Glomerular visceral epithelial cell (primary cell): ENCODE data around the gene FGGY.
A peak's percentile ranks its signal among the peaks of the same experiment; 100 is the strongest.
"Not testable (repeated sequence)": the region's sequence is repeated elsewhere in the genome, so short reads cannot be mapped to it uniquely, and the experiment has no call there.

Experiments used
- DNase-seq: peaks from one replicate; pipeline ENCODE4 v3.0.0-alpha.2; 2016; ENCODE audit errors: extremely low spot score

Gene FGGY, protein sequence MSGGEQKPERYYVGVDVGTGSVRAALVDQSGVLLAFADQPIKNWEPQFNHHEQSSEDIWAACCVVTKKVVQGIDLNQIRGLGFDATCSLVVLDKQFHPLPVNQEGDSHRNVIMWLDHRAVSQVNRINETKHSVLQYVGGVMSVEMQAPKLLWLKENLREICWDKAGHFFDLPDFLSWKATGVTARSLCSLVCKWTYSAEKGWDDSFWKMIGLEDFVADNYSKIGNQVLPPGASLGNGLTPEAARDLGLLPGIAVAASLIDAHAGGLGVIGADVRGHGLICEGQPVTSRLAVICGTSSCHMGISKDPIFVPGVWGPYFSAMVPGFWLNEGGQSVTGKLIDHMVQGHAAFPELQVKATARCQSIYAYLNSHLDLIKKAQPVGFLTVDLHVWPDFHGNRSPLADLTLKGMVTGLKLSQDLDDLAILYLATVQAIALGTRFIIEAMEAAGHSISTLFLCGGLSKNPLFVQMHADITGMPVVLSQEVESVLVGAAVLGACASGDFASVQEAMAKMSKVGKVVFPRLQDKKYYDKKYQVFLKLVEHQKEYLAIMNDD

DNA sequence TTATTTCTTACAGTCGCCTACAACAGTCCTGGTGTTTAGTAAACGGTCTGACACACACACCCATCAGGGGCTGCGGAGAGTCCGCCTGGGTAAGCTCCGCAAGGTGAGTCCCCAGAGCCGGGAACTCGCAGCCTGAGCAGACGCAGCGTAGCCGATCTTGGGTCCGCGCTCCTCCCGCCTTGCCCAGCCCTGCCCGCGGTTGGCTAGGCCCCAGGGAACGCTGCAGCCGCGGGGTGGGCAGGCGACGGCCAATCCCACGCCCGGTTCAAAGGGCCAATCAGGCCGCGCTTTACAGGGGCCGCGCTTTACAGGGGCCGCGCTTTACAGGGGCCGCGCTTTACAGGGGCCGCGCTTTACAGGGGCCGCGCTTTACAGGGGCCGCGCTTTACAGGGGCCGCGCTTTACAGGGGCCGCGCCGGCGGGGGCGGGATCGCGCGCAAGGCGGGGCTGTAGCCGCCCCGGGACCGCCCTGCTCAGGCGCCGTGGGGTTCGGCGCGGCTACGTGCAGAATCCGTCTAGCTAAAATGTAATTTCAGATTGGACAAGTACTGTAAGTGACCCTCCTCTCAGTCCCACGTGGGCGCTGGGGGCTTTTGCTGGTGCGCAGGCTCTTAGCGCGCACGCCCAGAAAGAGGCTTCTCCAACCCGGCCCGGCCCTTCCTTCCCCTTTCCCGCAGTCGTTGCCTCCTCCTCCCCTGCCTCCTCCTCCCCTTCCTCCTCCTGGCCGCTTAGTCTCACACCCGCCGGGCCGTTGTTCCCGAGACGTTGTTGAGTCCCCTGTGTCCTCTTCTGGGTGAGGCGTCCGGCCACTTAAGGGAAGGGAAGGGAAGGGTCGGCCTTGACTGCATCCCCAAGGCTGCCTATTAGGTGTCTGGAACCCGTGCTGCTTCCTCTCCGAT, at the start of gene FGGY:
TSS of gene FGGY (plus strand) at position 737 of the 899 bp plus-strand sequence. CDS start 24,456 bp downstream, outside the sequence.
- DNase-seq: peak; percentile 98

DNA sequence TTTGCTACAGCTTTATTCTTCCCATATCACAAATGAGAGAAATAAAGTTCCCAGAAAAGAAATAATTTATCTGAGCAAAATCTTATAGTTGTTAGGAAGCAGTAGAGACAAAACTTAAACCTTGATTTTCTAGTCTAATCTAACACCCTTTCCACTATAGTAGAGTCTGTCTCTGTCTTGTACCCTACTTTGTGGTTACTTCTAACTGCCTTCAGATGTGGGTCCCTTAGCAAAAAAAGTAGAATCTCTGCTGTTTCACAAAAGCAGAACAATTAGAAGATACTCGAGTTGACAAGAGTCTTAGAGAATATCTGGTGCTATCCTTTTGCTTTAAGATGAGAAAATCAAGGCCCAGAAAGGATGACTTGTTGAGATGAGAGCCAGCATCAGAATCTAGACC, 48.1 kb upstream of the FGGY start:
- no peak for DNase-seq

DNA sequence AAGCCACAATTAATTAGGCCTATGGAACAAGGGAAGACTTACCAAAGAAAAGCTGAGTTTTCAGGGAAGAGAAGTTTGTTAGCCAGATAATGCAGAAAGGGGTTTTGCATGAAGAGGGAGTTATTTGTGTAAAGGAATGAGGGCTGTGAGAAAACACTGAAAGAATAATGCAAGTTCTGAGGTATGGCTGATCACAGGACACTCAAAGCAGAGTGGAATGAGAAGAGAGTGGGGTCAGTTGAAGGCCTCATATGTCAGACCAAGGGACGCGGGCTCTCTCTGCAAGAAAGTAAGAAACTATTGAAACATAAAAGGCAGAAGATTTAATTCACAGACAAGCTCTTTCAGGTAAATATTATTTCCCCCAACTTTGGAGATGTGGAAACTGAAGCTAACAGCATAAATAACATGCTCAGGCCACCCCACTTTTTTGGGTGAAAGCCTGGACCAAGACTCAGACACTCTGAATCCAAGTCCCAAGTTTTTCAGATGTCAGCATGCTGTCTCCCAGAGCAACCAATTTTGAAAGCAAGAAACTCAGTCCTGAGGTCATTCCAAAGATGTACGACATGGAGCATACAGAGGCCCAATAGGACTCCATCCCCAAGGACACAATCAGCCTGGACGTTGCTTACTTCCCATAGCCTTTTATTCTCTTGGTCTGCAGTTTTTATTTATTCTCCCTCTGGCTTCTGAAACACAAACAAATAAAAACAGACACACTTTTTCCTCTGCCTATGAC, 47.3 kb upstream of the FGGY start:
- no peak for DNase-seq

DNA sequence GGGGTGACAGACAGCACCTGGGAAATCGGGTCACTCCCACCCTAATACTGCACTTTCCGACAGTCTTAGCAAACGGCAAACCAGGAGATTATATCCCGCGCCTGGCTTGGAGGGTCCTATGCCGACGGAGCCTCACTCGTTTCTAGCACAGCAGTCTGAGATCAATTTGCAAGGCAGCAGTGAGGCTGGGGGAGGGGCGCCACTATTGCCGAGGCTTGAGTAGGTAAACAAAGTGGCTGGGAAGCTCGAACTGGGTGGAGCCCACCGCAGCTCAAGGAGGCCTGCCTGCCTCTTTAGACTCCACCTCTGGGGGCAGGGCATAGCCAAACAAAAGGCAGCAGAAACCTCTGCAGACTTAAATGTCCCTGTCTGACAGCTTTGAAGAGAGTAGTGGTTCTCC, 45.8 kb upstream of the FGGY start:
- not testable (repeated sequence) for DNase-seq

DNA sequence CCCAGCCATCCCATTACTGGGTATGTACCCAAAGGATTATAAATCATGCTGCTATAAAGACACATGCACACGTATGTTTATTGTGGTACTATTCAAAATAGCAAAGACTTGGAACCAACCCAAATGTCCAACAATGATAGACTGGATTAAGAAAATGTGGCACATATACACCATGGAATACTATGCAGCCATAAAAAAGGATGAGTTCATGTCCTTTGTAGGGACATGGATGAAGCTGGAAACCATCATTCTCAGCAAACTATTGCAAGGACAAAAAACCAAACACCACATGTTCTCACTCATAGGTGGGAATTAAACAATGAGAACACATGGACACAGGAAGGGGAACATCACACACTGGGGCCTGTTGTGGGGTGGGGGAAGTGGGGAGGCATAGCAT, 40.5 kb upstream of the FGGY start:
- DNase-seq: not testable (repeated sequence)

DNA sequence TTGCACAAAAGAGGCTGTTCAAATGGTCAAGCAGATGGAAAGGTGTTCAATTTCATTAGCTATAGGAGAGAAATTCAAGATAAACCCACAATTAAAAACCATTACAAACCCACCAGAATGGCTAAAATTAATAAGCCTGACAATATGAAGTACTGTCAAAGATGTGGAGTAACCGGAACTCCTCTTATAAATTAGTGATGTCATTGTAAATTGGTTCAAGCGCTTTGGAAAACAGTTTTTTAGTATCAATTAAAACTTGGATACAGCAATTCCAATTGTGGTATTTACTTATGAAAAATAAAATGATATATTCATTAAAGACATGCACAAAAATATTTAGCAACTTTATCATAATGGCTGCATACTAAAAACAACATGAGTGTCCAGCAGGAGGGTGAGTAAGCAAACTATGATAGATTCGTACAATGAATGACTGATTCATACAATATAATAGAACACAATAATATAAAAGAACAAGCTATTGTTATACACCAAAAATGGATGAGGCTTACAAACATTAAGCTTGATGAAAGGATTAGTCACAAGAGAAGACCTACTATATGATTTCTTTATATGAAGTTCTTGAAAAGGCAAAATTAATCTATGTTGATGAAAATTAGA, 38.4 kb upstream of the FGGY start:
- DNase-seq: no peak

DNA sequence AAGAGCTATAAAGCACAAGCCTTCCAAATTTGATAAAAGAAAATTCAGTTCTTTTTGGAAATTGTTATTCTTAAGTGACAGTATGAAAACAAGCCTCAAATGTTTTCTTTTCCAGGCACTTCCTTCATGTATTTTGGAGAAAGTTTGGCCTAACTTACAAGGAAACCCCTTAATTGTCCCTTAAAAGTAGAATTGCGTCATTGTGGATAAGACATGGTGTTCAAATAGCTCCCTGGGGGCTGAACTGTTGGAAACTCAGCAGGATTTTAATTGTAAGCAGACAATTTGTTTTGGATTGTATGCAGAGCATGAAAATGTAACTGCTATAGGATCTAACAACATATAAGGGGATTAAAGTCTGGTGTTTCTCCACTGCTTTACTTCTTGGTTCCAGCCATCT, 35.4 kb upstream of the FGGY start:
- DNase-seq: no peak

DNA sequence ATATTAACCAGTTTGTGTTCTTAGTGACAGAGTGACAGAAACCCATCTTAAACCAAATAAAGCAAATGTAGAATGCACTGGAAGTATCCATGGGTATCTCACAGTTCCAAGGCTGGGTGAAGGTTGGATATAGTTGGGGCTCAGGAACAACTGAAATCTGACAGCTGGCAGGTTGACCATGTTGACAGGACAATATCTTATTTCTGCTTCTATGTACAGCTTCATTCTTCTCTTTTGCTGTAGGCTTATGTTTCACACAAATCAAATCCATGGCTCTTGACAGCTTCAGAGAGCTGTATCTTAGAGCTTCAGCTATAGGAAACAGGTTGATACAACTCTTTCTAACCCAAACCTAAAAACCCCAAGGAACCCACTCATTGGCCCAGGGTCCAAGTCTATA, 34.3 kb upstream of the FGGY start:
- no peak for DNase-seq

DNA sequence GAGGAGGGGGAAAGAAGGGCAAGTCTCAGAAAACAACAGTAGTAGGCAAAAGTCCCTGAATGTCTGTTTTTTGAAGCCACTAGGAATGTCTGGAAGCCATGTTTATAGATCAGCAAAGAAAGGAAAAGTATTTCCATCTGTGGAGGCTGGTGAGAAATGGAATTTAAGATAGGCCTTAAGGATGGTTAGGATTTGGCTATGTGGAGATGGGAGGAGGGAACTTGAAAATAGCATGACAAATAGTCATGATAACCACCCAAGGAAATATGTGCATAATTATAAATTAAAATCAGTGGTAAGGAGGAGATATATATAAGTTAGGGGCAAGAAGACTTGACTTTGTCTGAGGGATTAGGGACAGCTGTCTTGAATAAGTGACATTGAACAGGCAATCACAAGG, 33.8 kb upstream of the FGGY start:
- DNase-seq: no peak

DNA sequence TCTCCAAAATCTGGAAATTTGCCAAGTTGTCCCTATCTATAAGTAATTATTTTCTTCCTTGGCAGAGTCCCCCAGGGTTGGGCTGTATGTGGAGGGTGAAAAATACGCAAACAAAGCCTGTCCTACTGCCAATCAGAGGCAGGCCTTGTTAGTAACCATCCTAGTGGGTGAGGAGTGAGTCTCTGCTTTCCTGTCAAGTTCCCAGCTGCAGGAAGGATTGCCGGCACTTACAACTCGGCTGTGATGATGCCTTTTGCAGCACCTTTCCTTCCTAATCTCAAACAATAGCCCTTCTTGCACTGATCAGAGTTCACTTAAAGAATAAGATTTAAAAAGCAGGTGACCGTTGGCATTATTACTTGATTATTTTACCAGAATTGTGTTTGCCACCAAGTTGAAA, 31.3 kb upstream of the FGGY start:
- DNase-seq: no peak

DNA sequence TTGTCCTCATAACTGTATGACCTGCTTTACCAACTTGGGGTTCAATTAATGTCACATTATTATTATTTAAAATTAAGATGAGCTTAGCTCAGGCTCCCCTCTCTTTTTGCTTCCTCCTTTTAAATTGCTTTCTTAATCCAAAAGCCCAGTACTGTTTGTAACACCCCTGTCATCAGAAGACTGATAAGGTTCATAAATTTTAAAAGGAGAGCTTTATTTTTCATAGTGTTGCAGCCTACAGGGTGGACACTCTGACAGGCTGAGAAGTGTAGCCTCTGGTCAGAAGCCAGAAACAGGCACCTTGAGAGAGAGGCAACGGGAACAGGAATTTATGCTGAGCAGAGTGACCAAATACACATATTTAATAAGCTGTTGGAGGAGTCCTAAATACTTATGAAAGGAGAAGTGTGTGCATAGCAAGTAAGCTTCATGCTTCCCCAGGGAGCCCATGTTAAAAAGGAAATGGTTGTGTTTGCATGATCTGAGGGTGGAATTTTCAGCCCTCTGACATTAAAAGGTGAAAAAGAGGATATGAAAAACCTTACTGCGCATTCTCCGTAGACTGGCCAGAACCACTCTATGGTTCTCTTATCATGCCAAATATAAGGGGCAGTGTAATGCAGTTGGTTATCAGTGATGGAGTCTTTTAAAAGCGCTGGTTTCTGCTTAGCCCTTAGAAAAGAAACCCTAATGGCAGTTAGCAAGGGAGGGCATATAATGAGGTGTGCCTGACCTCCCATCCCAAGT, 30.5 kb upstream of the FGGY start:
- DNase-seq: no peak

DNA sequence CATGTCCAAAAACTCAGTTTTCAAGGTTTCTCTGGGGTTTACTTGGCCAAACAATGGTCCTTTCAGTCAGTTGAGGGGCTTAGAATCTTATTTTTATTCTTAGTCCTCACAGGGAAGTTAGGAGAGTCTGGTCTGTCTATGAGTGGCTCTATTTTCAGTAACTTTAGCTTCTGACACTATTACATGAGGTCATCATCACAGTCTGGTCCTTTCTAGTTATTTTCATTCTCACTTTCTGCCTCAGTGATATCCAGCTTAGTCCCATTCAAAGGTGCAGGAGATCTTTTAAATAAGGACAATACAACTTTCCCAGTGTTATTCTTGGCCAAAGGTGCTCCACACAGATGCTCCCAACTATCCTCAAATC, 30.0 kb upstream of the FGGY start:
- no peak for DNase-seq

DNA sequence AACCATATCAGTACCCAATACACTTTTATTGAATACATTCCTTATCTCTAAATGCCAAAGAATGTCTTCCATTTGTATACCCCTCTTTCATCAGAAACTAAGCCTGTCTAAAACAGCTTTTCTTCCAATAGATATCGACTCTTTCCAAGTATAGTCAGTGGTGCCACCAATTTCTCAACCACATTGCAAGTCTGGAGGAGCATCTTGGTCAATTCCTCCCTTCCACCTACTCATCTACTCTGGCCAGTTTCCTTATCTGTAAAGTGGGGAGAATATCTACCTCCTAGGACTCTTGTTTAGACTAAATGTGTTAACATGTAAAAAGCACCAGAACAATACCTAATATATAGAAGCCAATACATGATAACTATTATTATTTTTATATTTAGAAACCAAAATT, 28.5 kb upstream of the FGGY start:
- no peak for DNase-seq

DNA sequence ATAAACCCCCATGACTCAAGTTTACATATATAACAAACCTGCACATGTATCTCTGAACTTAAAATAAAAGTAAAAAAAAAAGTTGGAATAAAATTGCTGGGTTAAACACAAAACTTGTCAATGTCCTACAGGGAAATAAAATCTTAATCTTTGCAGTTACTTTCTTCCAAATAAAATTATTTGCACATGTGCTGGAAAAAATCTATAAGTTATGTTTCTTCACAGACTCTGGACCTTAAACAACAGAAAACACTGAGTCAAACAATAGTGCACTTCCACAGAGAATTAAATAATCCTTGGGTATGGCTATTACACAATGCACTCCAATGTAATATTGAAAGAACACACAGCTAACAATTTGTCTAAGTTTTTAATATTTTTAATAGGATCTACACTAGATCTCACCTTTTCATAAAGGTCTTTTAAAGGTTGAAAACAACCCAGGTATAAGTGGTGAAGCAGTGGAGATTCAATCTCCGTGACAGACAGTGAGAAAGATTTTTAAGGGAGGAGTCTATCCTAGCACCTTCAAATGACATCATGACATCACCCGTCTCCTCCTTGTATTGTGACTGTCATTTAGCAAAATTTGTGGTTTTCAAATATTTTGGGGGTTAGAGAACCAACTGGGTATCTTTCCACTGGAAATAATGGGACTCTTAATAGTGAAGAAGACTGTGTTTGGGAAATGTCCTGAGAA, 25.2 kb upstream of the FGGY start:
- no peak for DNase-seq

DNA sequence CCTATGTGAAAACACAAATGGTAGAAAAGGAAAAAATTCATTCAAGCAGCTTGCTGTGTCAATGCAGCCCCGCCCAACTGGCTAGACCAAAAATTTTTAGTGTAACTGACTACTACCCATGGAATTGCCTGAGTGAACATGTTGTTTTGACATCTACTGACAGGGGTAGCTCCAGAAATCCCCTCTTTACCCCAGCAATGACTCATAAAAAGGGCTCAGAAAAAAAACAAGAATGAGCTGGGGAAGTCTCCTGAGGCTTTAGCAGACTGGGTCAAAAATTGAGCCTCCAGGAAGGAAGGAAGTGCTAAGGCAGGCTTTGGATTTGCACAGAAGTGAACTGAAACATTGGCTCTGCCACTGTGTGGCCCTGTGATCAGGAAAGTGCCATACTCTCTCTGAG, 24.4 kb upstream of the FGGY start:
- peak; percentile 56 for DNase-seq

DNA sequence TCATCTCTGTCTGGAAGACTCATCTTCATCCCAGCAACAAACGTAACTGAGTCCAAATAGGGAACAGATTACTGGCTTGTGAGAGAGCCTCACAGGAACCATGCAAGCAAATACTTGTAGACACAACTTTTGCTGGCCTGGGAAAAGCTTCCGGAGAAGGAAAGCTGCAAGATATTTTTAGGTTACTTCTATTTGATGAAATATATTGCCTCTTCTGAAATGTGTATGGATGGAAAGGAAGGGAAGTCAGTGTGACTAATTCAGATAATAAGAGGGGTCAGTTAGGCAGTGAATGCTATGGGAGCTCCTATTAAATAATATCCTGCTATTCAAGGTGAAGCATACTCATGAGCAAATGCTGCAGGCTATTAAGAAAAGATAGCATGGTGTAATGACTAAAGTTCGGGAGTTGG, 20.4 kb upstream of the FGGY start:
- no peak for DNase-seq

DNA sequence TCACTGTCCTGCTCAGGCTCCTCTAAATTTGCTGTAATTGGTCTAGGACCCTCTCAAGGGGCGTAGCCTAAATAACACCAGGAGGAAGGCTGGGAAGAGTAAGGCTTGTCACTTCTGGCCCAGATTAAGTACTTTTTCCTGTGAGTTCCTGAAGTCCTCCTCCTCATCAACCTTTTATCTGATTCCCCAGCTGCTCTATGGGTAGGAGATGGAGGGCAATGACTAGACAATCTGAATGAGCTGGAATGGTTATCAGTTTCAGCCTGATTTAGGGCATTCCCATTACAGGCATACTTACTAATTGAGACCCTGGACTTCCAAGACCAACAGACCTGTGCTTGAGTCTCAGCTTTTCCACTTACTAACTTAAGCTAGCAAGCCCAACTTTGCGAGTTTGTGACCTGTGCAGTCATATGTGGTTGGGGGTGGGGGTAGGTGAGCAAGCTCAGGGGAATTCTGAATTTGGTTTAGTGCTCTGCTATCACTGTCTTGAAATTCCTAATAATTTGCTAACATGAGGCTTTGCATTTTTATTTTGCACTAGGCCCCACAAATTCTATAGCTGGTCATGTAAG, 18.0 kb upstream of the FGGY start:
- no peak for DNase-seq

DNA sequence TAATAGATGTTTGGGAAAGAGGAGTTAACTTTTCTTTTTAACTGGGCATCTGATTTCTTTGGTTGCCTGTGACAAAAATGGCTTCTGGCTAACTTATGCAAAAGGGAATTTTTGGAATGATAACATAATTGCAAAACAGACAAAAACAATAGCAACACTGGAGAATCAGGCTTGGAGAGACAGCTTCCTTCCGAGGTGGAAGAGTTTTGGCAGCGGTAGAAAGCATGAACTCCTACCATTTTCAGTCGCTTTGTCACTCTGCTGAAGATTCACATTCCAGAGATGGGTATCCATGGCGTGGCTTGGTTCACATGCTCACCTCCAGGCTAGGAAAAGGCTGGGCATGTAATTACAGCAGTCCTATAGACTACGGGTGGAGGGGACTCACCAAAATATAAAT, 17.2 kb upstream of the FGGY start:
- no peak for DNase-seq

DNA sequence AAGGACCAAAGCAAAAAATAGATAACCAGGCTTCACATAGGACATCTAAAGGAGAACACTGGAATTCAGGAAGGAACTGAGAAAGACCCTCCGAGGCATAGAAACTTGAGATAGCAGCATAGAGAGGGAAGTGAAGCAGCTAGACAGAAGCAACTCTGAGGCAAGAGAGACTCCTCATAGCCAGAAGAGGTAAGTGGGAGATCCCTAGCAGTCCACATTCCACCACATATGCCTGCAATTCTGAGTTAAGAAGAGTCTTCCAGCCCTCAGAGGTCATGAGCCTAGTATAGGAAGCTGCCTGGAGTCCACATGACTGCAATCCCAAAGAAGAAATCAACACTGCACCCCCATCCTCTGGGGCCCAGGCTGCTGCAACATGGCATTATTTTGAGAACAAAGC, 13.9 kb upstream of the FGGY start:
- DNase-seq: no peak

DNA sequence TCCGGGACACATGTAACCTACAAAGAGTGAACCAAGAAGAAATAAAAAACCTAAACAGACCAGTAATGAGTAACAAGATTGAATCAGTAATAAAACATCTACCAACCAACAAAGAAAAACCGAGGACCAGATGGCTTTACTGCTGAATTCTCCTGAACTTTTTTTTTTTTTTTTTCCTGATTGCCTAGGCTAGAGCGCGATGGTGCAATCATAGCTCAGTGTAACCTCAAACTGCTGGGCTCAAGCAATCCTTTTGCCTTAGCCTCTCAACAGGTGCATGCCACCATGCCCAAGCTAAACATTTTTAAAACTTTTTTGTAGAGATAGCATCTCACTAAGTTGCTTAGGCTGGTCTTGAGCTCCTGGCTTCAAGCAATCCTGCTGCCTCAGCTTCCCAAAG, 11.2 kb upstream of the FGGY start:
- DNase-seq: no peak
